ENCODE results near the gene RPL15.

- no peak for TF ChIP-seq REST (IDR thresholded peaks at IDR 0.05)
- no peak for TF ChIP-seq CTCF (IDR thresholded peaks at IDR 0.05; ENCODE audit: low read depth, low read length, missing input control)
- no peak for TF ChIP-seq ZBTB33 (IDR thresholded peaks at IDR 0.05)
- TF ChIP-seq EGR1 (IDR thresholded peaks at IDR 0.05; ENCODE audit: low read depth in 2 of 2): no peak
- TF ChIP-seq JUND (IDR thresholded peaks at IDR 0.05): no peak
- no peak for TF ChIP-seq YY1 (IDR thresholded peaks at IDR 0.05)
- no peak for TF ChIP-seq NR2F2 (IDR thresholded peaks at IDR 0.05)
- TF ChIP-seq SP1 (IDR thresholded peaks at IDR 0.05): no peak
These were observed 36.1 kb upstream of the RPL15 start for GRCh38 chr3:23880703-23881339.

Measured in liver (tissue), 3 donors.